ENCODE measurements around the gene OTOG.

OTOG gene

GRCh38 chr11:17547051-17547577 is at the start of gene OTOG:
Gene OTOG (plus strand): TSS chr11:17547259. CDS start chr11:17547373, 114 bp downstream.
- DNase-seq, result no peak
- in situ Hi-C loops (cut with HindIII; ENCODE audit: low pct_ligation_motif_present, low pct_unique_long_range_greater_than_20kb, low sequenced_read_pairs), result no loop called here

- in situ Hi-C loops (cut with HindIII; ENCODE audit: low pct_ligation_motif_present, low pct_unique_long_range_greater_than_20kb, low sequenced_read_pairs), result no loop called here
- DNase-seq, result no peak
Measured at GRCh38 chr11:17498058-17498457, 49.0 kb upstream of the OTOG start.

GRCh38 chr11:17498475-17498874 is 48.6 kb upstream of the OTOG start:
- in situ Hi-C loops (cut with HindIII; ENCODE audit: low pct_ligation_motif_present, low pct_unique_long_range_greater_than_20kb, low sequenced_read_pairs), result no loop called here
- no peak for DNase-seq

- in situ Hi-C loops (cut with HindIII; ENCODE audit: low pct_ligation_motif_present, low pct_unique_long_range_greater_than_20kb, low sequenced_read_pairs), result no loop called here
- no peak for DNase-seq
Measured at GRCh38 chr11:17500673-17501072, 46.4 kb upstream of the OTOG start.

- no peak for DNase-seq
- in situ Hi-C loops (cut with HindIII; ENCODE audit: low pct_ligation_motif_present, low pct_unique_long_range_greater_than_20kb, low sequenced_read_pairs), result no loop called here
Measured at GRCh38 chr11:17502630-17503029, 44.4 kb upstream of the OTOG start.

- in situ Hi-C loops (cut with HindIII; ENCODE audit: low pct_ligation_motif_present, low pct_unique_long_range_greater_than_20kb, low sequenced_read_pairs), result no loop called here
- DNase-seq, result peak; percentile 74
Measured at GRCh38 chr11:17504330-17505107, 42.5 kb upstream of the OTOG start.

GRCh38 chr11:17505146-17505545 is 41.9 kb upstream of the OTOG start:
- in situ Hi-C loops (cut with HindIII; ENCODE audit: low pct_ligation_motif_present, low pct_unique_long_range_greater_than_20kb, low sequenced_read_pairs), result no loop called here
- no peak for DNase-seq

GRCh38 chr11:17506314-17506713 is 40.7 kb upstream of the OTOG start:
- no peak for DNase-seq
- in situ Hi-C loops (cut with HindIII; ENCODE audit: low pct_ligation_motif_present, low pct_unique_long_range_greater_than_20kb, low sequenced_read_pairs), result no loop called here

- DNase-seq, result no peak
- in situ Hi-C loops (cut with HindIII; ENCODE audit: low pct_ligation_motif_present, low pct_unique_long_range_greater_than_20kb, low sequenced_read_pairs), result no loop called here
Measured at GRCh38 chr11:17506942-17507341, 40.1 kb upstream of the OTOG start.

- in situ Hi-C loops (cut with HindIII; ENCODE audit: low pct_ligation_motif_present, low pct_unique_long_range_greater_than_20kb, low sequenced_read_pairs), result no loop called here
- DNase-seq, result no peak
Measured at GRCh38 chr11:17507773-17508172, 39.3 kb upstream of the OTOG start.

GRCh38 chr11:17508306-17508705 is 38.8 kb upstream of the OTOG start:
- in situ Hi-C loops (cut with HindIII; ENCODE audit: low pct_ligation_motif_present, low pct_unique_long_range_greater_than_20kb, low sequenced_read_pairs), result no loop called here
- peak; percentile 72 for DNase-seq

- peak; percentile 42 for DNase-seq
- in situ Hi-C loops (cut with HindIII; ENCODE audit: low pct_ligation_motif_present, low pct_unique_long_range_greater_than_20kb, low sequenced_read_pairs), result no loop called here
Measured at GRCh38 chr11:17508791-17509190, 38.3 kb upstream of the OTOG start.

- in situ Hi-C loops (cut with HindIII; ENCODE audit: low pct_ligation_motif_present, low pct_unique_long_range_greater_than_20kb, low sequenced_read_pairs), result no loop called here
- no peak for DNase-seq
Measured at GRCh38 chr11:17510507-17511206, 36.4 kb upstream of the OTOG start.

- in situ Hi-C loops (cut with HindIII; ENCODE audit: low pct_ligation_motif_present, low pct_unique_long_range_greater_than_20kb, low sequenced_read_pairs), result no loop called here
- DNase-seq, result no peak
Measured at GRCh38 chr11:17511571-17511970, 35.5 kb upstream of the OTOG start.

- in situ Hi-C loops (cut with HindIII; ENCODE audit: low pct_ligation_motif_present, low pct_unique_long_range_greater_than_20kb, low sequenced_read_pairs), result no loop called here
- no peak for DNase-seq
Measured at GRCh38 chr11:17512101-17512500, 35.0 kb upstream of the OTOG start.

- DNase-seq, result no peak
- in situ Hi-C loops (cut with HindIII; ENCODE audit: low pct_ligation_motif_present, low pct_unique_long_range_greater_than_20kb, low sequenced_read_pairs), result no loop called here
Measured at GRCh38 chr11:17513853-17514252, 33.2 kb upstream of the OTOG start.

- in situ Hi-C loops (cut with HindIII; ENCODE audit: low pct_ligation_motif_present, low pct_unique_long_range_greater_than_20kb, low sequenced_read_pairs), result no loop called here
- no peak for DNase-seq
Measured at GRCh38 chr11:17514476-17514875, 32.6 kb upstream of the OTOG start.

- DNase-seq, result no peak
- in situ Hi-C loops (cut with HindIII; ENCODE audit: low pct_ligation_motif_present, low pct_unique_long_range_greater_than_20kb, low sequenced_read_pairs), result no loop called here
Measured at GRCh38 chr11:17515443-17516176, 31.4 kb upstream of the OTOG start.

- in situ Hi-C loops (cut with HindIII; ENCODE audit: low pct_ligation_motif_present, low pct_unique_long_range_greater_than_20kb, low sequenced_read_pairs), result no loop called here
Measured at GRCh38 chr11:17516551-17517150, 30.4 kb upstream of the OTOG start.

More at GRCh38 chr11:17516551-17517150, 30.4 kb upstream of the OTOG start:
- DNase-seq, result no peak

Measured in ACHN (cell line).